ENCODE results near the gene PRKCE. TPM values are rescaled to one million over a fixed set of nuclear protein-coding genes. Genes with fewer than 3 reads are reported as not detected.

The PRKCE gene
- polyA plus RNA-seq, 3 donors, result 1.3 to 7.7 (median 2.3) TPM

GRCh38 chr2:45990131-45990530 lies 338.7 kb downstream of the PRKCE start:
- 100% methylated on average over 5 of the region's 6 CpGs for WGBS (ENCODE audit: insufficient coverage)
- Histone ChIP-seq H3K27me3 (ENCODE audit: control insufficient read depth in 2 of 2, insufficient read depth in 2 of 2, low read length in 2 of 2) (no peaks in the 10 kb centered on the region), H3K79me2 (ENCODE audit: insufficient read depth, low read length) (no peaks in the 10 kb centered on the region), H3K27ac (ENCODE audit: low read depth in 1 of 2, low read length in 2 of 2) (no peak overlapping the region), H3K9ac (ENCODE audit: insufficient read depth, low read length, poor library complexity, severe bottlenecking) (no peak overlapping the region), H3K4me3 (replicated peaks in 1 of 3; ENCODE audit: low read depth in 2 of 3, low read length in 3 of 3) (no peak overlapping the region), H3K4me2 (replicated peaks; ENCODE audit: extremely low read depth, low read length, poor library complexity, severe bottlenecking) (no peak overlapping the region), H3K9me3 (replicated peaks in 1 of 2; ENCODE audit: control insufficient read depth in 1 of 2, insufficient read depth in 1 of 2, low read length in 2 of 2) (no peaks in the 10 kb centered on the region), H2AFZ (ENCODE audit: insufficient read depth, low read depth, low read length, poor library complexity, severe bottlenecking) (no peak overlapping the region), H3K36me3 (replicated peaks in 1 of 2; ENCODE audit: control insufficient read depth in 1 of 2, insufficient read depth in 2 of 2, low read length in 2 of 2) (peaks cover 6 to 23% of the 10 kb centered on the region in 2 donors), H4K20me1 (ENCODE audit: insufficient read depth, low read length) (no peaks in the 10 kb centered on the region), H3K4me1 (ENCODE audit: control insufficient read depth in 1 of 2, insufficient read depth in 2 of 2, low read length in 2 of 2) (peaks cover 13 to 20% of the 10 kb centered on the region in 2 donors)
- H3K4me1 Mint-ChIP-seq, result peaks cover 29% of the 10 kb centered on the region
- no peak for TF ChIP-seq CTCF (IDR thresholded peaks at IDR 0.05)
- DNase-seq, result no peak
- intact Hi-C loops (cut with micrococcal nuclease), result loop anchor here (5.0 to 10.0 kb wide), 2 partner anchors 662 to 665 kb away; no protein-coding TSS in a partner anchor
- no peaks in the 10 kb centered on the region for H3K27me3 Mint-ChIP-seq (ENCODE audit: low read depth in 3 of 3)
- no peak overlapping the region for H3K4me3 Mint-ChIP-seq
- H3K27ac Mint-ChIP-seq, result no peak overlapping the region
- H3K9me3 Mint-ChIP-seq, result no peaks in the 10 kb centered on the region
- H3K36me3 Mint-ChIP-seq, result peaks cover 22 to 34% of the 10 kb centered on the region in 2 donors

GRCh38 chr2:45992021-45992740 lies 340.7 kb downstream of the PRKCE start:
- DNase-seq, result peak in 1 of 3 donors; percentile 32
- no peak overlapping the region for H3K9ac ChIP-seq (ENCODE audit: insufficient read depth, low read length, poor library complexity, severe bottlenecking)
- peak overlapping the region in 3 of 7 donors; percentile 10 to 49 (median 42) for H3K27ac Mint-ChIP-seq
- H3K9me3 ChIP-seq (replicated peaks in 1 of 2; ENCODE audit: control insufficient read depth in 1 of 2, insufficient read depth in 1 of 2, low read length in 2 of 2), result no peaks in the 10 kb centered on the region
- intact Hi-C loops (cut with micrococcal nuclease), result loop anchor here (5.0 to 10.0 kb wide), 2 partner anchors 660 to 663 kb away; no protein-coding TSS in a partner anchor
- H3K4me1 ChIP-seq (ENCODE audit: control insufficient read depth in 1 of 2, insufficient read depth in 2 of 2, low read length in 2 of 2), result peaks cover 0 to 7% of the 10 kb centered on the region in 2 donors
- H3K27me3 ChIP-seq (ENCODE audit: control insufficient read depth in 2 of 2, insufficient read depth in 2 of 2, low read length in 2 of 2), result no peaks in the 10 kb centered on the region
- H3K36me3 Mint-ChIP-seq, result peaks cover 18 to 23% of the 10 kb centered on the region in 2 donors
- H3K4me3 Mint-ChIP-seq, result no peak overlapping the region
- no peak overlapping the region for H2AFZ ChIP-seq (ENCODE audit: insufficient read depth, low read depth, low read length, poor library complexity, severe bottlenecking)
- H3K4me3 ChIP-seq (replicated peaks in 1 of 3; ENCODE audit: low read depth in 2 of 3, low read length in 3 of 3), result no peak overlapping the region
- H3K4me2 ChIP-seq (replicated peaks; ENCODE audit: extremely low read depth, low read length, poor library complexity, severe bottlenecking), result no peak overlapping the region
- WGBS (ENCODE audit: insufficient coverage), result 58% methylated on average over 11 of the region's 11 CpGs
- H3K79me2 ChIP-seq (ENCODE audit: insufficient read depth, low read length), result no peaks in the 10 kb centered on the region
- H3K27ac ChIP-seq (ENCODE audit: low read depth in 1 of 2, low read length in 2 of 2), result no peak overlapping the region
- peaks cover 14% of the 10 kb centered on the region for H3K4me1 Mint-ChIP-seq
- H3K36me3 ChIP-seq (replicated peaks in 1 of 2; ENCODE audit: control insufficient read depth in 1 of 2, insufficient read depth in 2 of 2, low read length in 2 of 2), result peaks cover 6 to 23% of the 10 kb centered on the region in 2 donors
- TF ChIP-seq CTCF (IDR thresholded peaks at IDR 0.05), result no peak
- H3K27me3 Mint-ChIP-seq (ENCODE audit: low read depth in 3 of 3), result no peaks in the 10 kb centered on the region
- H4K20me1 ChIP-seq (ENCODE audit: insufficient read depth, low read length), result no peaks in the 10 kb centered on the region
- no peaks in the 10 kb centered on the region for H3K9me3 Mint-ChIP-seq
